GM12878 (cell line): ENCODE measurements around the gene PLCG2. TPM values are rescaled to one million over a fixed set of nuclear protein-coding genes. Genes with fewer than 3 reads are reported as not detected.

Experiments used
- ATAC-seq: fragments of 200-7000 bp; cut with Tn5 transposase; 3 replicates; pipeline ENCODE4 v1.9.1; 2020; ENCODE audit warnings: mild to moderate bottlenecking, moderate library complexity
- BruUV-seq: library from RNA; stranded (reverse); fragments of 400-500 nt; replicated peaks from 2 replicates; lab custom pipeline; 2021; lab: Mats Ljungman, UMichigan
- CTCF ChIA-PET: fragments of 300-600 bp; sonication (Branson Sonifier 250); formaldehyde crosslinking; extraction: SDS; loops from one replicate; lab custom pipeline; 2021; ENCODE audit warnings: inconsistent platforms; lab: Yijun Ruan, JAX
- POLR2A ChIA-PET: fragments of 350-600 bp; formaldehyde crosslinking; extraction: SDS; loops from one replicate; lab custom pipeline; 2021; ENCODE audit warnings: inconsistent platforms; lab: Charles Lee
- RAD21 ChIA-PET: fragments of 300-600 bp; sonication (Branson Sonifier 250); formaldehyde crosslinking; loops from one replicate; lab custom pipeline; 2023; ENCODE audit warnings: antibody characterized with exemption; ENCODE audit not compliant: unreplicated experiment; lab: Charles Lee
- SMC1A ChIA-PET: fragments of 300-600 bp; sonication (Branson Sonifier 250); formaldehyde crosslinking; loops from one replicate; lab custom pipeline; 2023; ENCODE audit not compliant: unreplicated experiment, uncharacterized antibody; lab: Charles Lee
- DNase-seq: peaks from one replicate; pipeline ENCODE4 v3.0.0-alpha.2; 2011; ENCODE audit warnings: low read depth, low spot score
- FAIRE-seq: peaks from 3 replicates; lab custom pipeline; 2011; peaks lifted over from hg19 to GRCh38; lab: Jason Lieb, UNC
- H2AFZ ChIP-seq: 2 replicates; pipeline ENCODE4 v1.6.0; 2011; ENCODE audit warnings: low read depth, low read length, control low read depth; ENCODE audit not compliant: control insufficient read depth
- H3K27ac ChIP-seq: 2 replicates; pipeline ENCODE4 v1.5.1; 2011; ENCODE audit warnings: control low read depth; ENCODE audit not compliant: control insufficient read depth, insufficient read depth
- H3K27me3 ChIP-seq, 2 experiments: replicated peaks in 1 of 2; 2 replicates each; pipeline versions ENCODE4 v1.6.0 to v1.6.1; 2011; ENCODE audit warnings: low read length in 1 of 2; ENCODE audit not compliant: control insufficient read depth in 2 of 2, insufficient read depth in 2 of 2
- H3K36me3 ChIP-seq, 2 experiments: 2 replicates each; pipeline ENCODE4 v1.5.1; 2011; ENCODE audit warnings: low read length in 1 of 2; ENCODE audit not compliant: control insufficient read depth in 2 of 2, insufficient read depth in 2 of 2
- H3K4me1 ChIP-seq: 2 replicates; pipeline ENCODE4 v1.6.1; 2011; ENCODE audit warnings: mild to moderate bottlenecking, low read length, moderate library complexity, mixed read lengths; ENCODE audit not compliant: control insufficient read depth, insufficient read depth
- H3K4me2 ChIP-seq: 2 replicates; pipeline ENCODE4 v1.6.0; 2011; ENCODE audit warnings: control low read depth; ENCODE audit not compliant: control insufficient read depth, insufficient read depth
- H3K4me3 ChIP-seq: fragments of 200-600 bp; sonication (generic); 2 replicates; pipeline ENCODE4 v1.5.1; 2016
- H3K79me2 ChIP-seq: 2 replicates; pipeline ENCODE4 v1.6.0; 2011; ENCODE audit warnings: low read length; ENCODE audit not compliant: control insufficient read depth, insufficient read depth
- H3K9ac ChIP-seq: 2 replicates; pipeline ENCODE4 v1.8.0; 2011; ENCODE audit warnings: low read length, control low read depth, mixed read lengths; ENCODE audit not compliant: control insufficient read depth, insufficient read depth
- H3K9me3 ChIP-seq: replicated peaks from 3 replicates; pipeline ENCODE4 v1.5.1; 2011; ENCODE audit warnings: mild to moderate bottlenecking, low read length; ENCODE audit not compliant: control insufficient read depth, insufficient read depth
- H4K20me1 ChIP-seq: 2 replicates; pipeline ENCODE4 v1.6.0; 2011; ENCODE audit not compliant: control insufficient read depth, insufficient read depth
- BRCA1 ChIP-seq: IDR thresholded peaks from 2 replicates; pipeline ENCODE4 v1.6.1; 2011; ENCODE audit warnings: low read depth, low read length, improper control_type of control experiment
- E2F8 ChIP-seq: fragments of 450-650 bp; IDR thresholded peaks from 2 replicates; pipeline ENCODE4 v1.6.1; 2018; ENCODE audit warnings: mild to moderate bottlenecking, low read depth, moderate library complexity; ENCODE audit not compliant: partially characterized antibody
- EGR1 ChIP-seq, 2 experiments: IDR thresholded peaks; 1 replicate in 1 of 2; 2 replicates in 1 of 2; pipeline ENCODE4 v1.6.1; 2011 to 2012; ENCODE audit warnings: low read depth in 2 of 2, low read length in 2 of 2, borderline replicate concordance in 1 of 2, mild to moderate bottlenecking in 1 of 2, moderate library complexity in 1 of 2
- HCFC1 ChIP-seq: fragments of 150-350 bp; IDR thresholded peaks from 2 replicates; pipeline ENCODE4 v1.6.1; 2014; ENCODE audit warnings: low read length
- IKZF2 ChIP-seq, 2 experiments: fragments of 450-650 bp; IDR thresholded peaks; 2 replicates each; pipeline ENCODE4 v1.6.1; 2017; ENCODE audit warnings: mild to moderate bottlenecking in 2 of 2, moderate library complexity in 2 of 2
- IRF4 ChIP-seq: IDR thresholded peaks from 2 replicates; pipeline ENCODE4 v1.6.1; 2011; ENCODE audit warnings: low read depth, low read length
- KLF5 ChIP-seq: fragments of 450-650 bp; IDR thresholded peaks from 2 replicates; pipeline ENCODE4 v1.6.1; 2014; ENCODE audit warnings: mild to moderate bottlenecking; ENCODE audit not compliant: partially characterized antibody
- PAX8 ChIP-seq: fragments of 450-650 bp; IDR thresholded peaks from 2 replicates; pipeline ENCODE4 v1.6.1; 2017; ENCODE audit warnings: mild to moderate bottlenecking, moderate library complexity
- PML ChIP-seq: IDR thresholded peaks from 2 replicates; pipeline ENCODE4 v1.6.1; 2012; ENCODE audit warnings: low read length, inconsistent platforms
- RAD51 ChIP-seq: fragments of 450-650 bp; IDR thresholded peaks from 2 replicates; pipeline ENCODE4 v1.6.1; 2016; ENCODE audit warnings: moderate library complexity, mild to moderate bottlenecking, inconsistent platforms
- RFX5 ChIP-seq: IDR thresholded peaks from 2 replicates; pipeline ENCODE4 v1.6.1; 2011; ENCODE audit warnings: low read depth, low read length, improper control_type of control experiment
- TARDBP ChIP-seq: IDR thresholded peaks from 2 replicates; pipeline ENCODE4 v1.6.1; 2016; ENCODE audit warnings: borderline replicate concordance
- USF1 ChIP-seq: IDR thresholded peaks from 2 replicates; pipeline ENCODE4 v1.6.1; 2011; ENCODE audit warnings: borderline replicate concordance, low read depth, mild to moderate bottlenecking, moderate library complexity, mixed read lengths, low read length; ENCODE audit not compliant: insufficient read depth; ENCODE audit errors: extremely low read length
- ZNF687 ChIP-seq: fragments of 450-650 bp; IDR thresholded peaks from 2 replicates; pipeline ENCODE4 v1.6.1; 2017; ENCODE audit warnings: mild to moderate bottlenecking, moderate library complexity
- WGBS: methylation state at CpG from one replicate; pipeline ENCODE4 v1.1.6; 2016; ENCODE audit warnings: low lambda C conversion rate; ENCODE audit not compliant: insufficient replicate concordance, insufficient coverage; ENCODE audit errors: missing lambda C conversion rate; 5-methylcytosine and 5-hydroxymethylcytosine counted together
- in situ Hi-C: fragments of 300-500 bp; cut with MboI; formaldehyde crosslinking; loops from 9 replicates; pipeline ENCODE4 v1.14.3; 2018; ENCODE audit warnings: mixed read lengths
- intact Hi-C: fragments of 100-400 bp; cut with micrococcal nuclease; formaldehyde crosslinking; loops from one replicate; pipeline ENCODE4 v1.14.2; 2022; ENCODE audit not compliant: unreplicated experiment
- polyA plus RNA-seq, 11 experiments: library from polyadenylated mRNA; depleted of rRNA in 4 of 11; unstranded in 6 of 11; stranded (reverse) in 5 of 11; fragments of >200 nt; fragmentation: Nextera tagmentation in 4 of 11; fragmentation: Illumina TruSeq in 1 of 11; extraction: Ambion mirVana in 4 of 11; extraction: Trizol in 1 of 11; gene quantifications; 1 replicate in 1 of 11; 2 replicates in 10 of 11; pipeline versions ENCODE4 v1.2.1 to v1.2.3, GENCODE V29; 2011 to 2016; ENCODE audit warnings: inconsistent platforms in 2 of 11, missing spikeins in 2 of 11, low read depth in 1 of 11
- total RNA-seq, 4 experiments: library from RNA; depleted of rRNA in 3 of 4; stranded (reverse); fragments of >200 nt in 3 of 4; fragmentation: Illumina TruSeq in 1 of 4; extraction: Trizol in 1 of 4; gene quantifications; 2 replicates each; pipeline versions ENCODE4 v1.2.1 to v1.2.3, GENCODE V29; 2013 to 2021
- TF ChIP-seq, protein P1 (sequence below): IDR thresholded peaks from 2 replicates; pipeline ENCODE4 v1.6.1; 2011; ENCODE audit warnings: low read depth, low read length, improper control_type of control experiment, borderline replicate concordance
- TF ChIP-seq, protein P2 (sequence below): IDR thresholded peaks from 2 replicates; pipeline ENCODE4 v1.6.1; 2012; ENCODE audit warnings: low read depth, low read length, improper control_type of control experiment

The PLCG2 gene
- total and polyA plus RNA-seq, 10 of the 15 experiments (the other 5 are each of a cell fraction or from before 2014, with no cell fraction given): 47.6 to 256 (median 149) TPM

GRCh38 chr16:81744385-81744784, 34.7 kb upstream of the PLCG2 start:
- ChIA-PET SMC1A (interaction anchor here (1.3 to 1.6 kb wide), 2 partner anchors 36 to 144 kb away, joined by 4 to 6 read pairs; no protein-coding TSS in a partner anchor), CTCF (interaction anchor here (1.6 kb wide), 1 partner anchor 129 kb away, joined by 5 read pairs; no protein-coding TSS in a partner anchor), RAD21 (no interaction called here), POLR2A (interaction anchor here (1.7 kb wide), 1 partner anchor 126 kb away, joined by 5 read pairs; no protein-coding TSS in a partner anchor)
- WGBS: 86% methylated on average over 4 of the region's 4 CpGs
- peaks cover 2% of the 10 kb centered on the region for H3K79me2 ChIP-seq
- no peaks in the 10 kb centered on the region; the same call in 2 of the 3 replicates for H3K9me3 ChIP-seq
- H3K36me3 ChIP-seq: no peaks in the 10 kb centered on the region
- no peak overlapping the region for H3K4me3 ChIP-seq
- no peak for ATAC-seq
- intact Hi-C loops (no loop called here), in situ Hi-C loops (no loop called here)
- no peaks in the 10 kb centered on the region for H3K27me3 ChIP-seq
- DNase-seq: no peak
- no peak overlapping the region for H2AFZ ChIP-seq
- no peak overlapping the region for H3K4me2 ChIP-seq
- no TSS peak for BruUV-seq
- FAIRE-seq: no peak
- peaks cover 38% of the 10 kb centered on the region for H3K4me1 ChIP-seq
- TF ChIP-seq IRF4 (no peak), BRCA1 (no peak), KLF5 (no peak), HCFC1 (no peak), IKZF2 (IDR thresholded peaks at IDR 0.05) (no peak), TARDBP (no peak), EGR1 (IDR thresholded peaks at IDR 0.05; ENCODE audit: borderline replicate concordance in 1 of 2, low read depth in 2 of 2, low read length in 2 of 2) (no peak), RFX5 (no peak), RAD51 (no peak), ZNF687 (no peak), PML (no peak), PAX8 (no peak), USF1 (no peak), E2F8 (no peak)
- TF ChIP-seq, protein P1, sequence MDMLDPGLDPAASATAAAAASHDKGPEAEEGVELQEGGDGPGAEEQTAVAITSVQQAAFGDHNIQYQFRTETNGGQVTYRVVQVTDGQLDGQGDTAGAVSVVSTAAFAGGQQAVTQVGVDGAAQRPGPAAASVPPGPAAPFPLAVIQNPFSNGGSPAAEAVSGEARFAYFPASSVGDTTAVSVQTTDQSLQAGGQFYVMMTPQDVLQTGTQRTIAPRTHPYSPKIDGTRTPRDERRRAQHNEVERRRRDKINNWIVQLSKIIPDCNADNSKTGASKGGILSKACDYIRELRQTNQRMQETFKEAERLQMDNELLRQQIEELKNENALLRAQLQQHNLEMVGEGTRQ: no peak
- TF ChIP-seq, protein P2, sequence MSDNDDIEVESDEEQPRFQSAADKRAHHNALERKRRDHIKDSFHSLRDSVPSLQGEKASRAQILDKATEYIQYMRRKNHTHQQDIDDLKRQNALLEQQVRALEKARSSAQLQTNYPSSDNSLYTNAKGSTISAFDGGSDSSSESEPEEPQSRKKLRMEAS: no peak
- no peak overlapping the region for H3K27ac ChIP-seq
- no peaks in the 10 kb centered on the region for H4K20me1 ChIP-seq
- no peak overlapping the region for H3K9ac ChIP-seq
